Upper lobe of right lung (tissue), 1 donor: ENCODE measurements around the gene ASTN2. TPM values are rescaled to one million over a fixed set of nuclear protein-coding genes. Genes with fewer than 3 reads are reported as not detected.

Source experiments
- ATAC-seq: fragments of 200-7000 bp; cut with Tn5 transposase; one replicate; pipeline ENCODE4 v1.9.1; 2020; ENCODE audit warnings: mild to moderate bottlenecking, moderate library complexity
- DNase-seq: peaks from one replicate; pipeline ENCODE4 v3.0.0-alpha.2; 2020
- H3K27ac ChIP-seq: fragments of 200-600 bp; one replicate; pipeline ENCODE4 v1.8.0; 2022
- H3K27me3 ChIP-seq: fragments of 200-600 bp; one replicate; pipeline ENCODE4 v1.8.0; 2022; ENCODE audit warnings: mild to moderate bottlenecking
- H3K36me3 ChIP-seq: fragments of 200-600 bp; one replicate; pipeline ENCODE4 v1.8.0; 2022
- H3K4me1 ChIP-seq: fragments of 200-600 bp; one replicate; pipeline ENCODE4 v1.8.0; 2022
- H3K4me3 ChIP-seq: fragments of 200-600 bp; one replicate; pipeline ENCODE4 v1.8.0; 2022; ENCODE audit warnings: mild to moderate bottlenecking
- H3K9me3 ChIP-seq: fragments of 200-600 bp; one replicate; pipeline ENCODE4 v1.8.0; 2022
- CTCF ChIP-seq: fragments of 200-600 bp; IDR thresholded peaks from one replicate; pipeline ENCODE4 v1.8.0; 2022; ENCODE audit warnings: antibody characterized with exemption
- intact Hi-C: fragments of 100-400 bp; cut with DNase I; formaldehyde crosslinking; loops from one replicate; pipeline ENCODE4 v1.11.0; 2022
- total RNA-seq: library from RNA; stranded (reverse); fragmentation: NEBNext Ultra II Directional; extraction: Animal tissue kit (Norgen Biotek cat#: 25700); gene quantifications from one replicate; pipeline ENCODE4 v1.2.1, GENCODE V29; 2021
- donor health status: DM: no; HTN: yes; CAD: no; lungs with severe emphysema.

Gene ASTN2
- total RNA-seq, 1 donor from 2014 or later: 3.8 TPM

DNA sequence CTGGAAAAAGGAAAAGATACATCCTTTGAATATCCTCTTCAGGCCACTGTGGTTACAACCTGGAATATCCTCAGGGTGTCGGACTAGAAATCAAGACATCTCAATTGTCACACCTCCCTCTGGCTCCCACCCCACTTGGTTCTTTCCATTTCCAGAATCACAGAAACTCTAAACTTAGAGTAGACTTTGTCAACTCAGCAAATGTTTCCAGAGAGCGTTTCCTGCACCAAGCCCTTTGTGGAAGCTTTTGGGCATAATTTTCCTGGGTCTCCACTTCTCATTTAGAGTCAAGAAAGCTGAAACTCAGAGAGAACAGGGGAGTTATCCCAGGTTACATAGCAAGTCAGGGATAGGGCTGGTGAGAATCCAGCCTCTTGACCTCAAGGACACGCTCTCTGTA, 108.8 kb downstream of the ASTN2 start:
- H3K36me3 ChIP-seq: no peaks in the 10 kb centered on the region
- no peak overlapping the region for H3K27ac ChIP-seq
- ATAC-seq: no peak
- no peaks in the 10 kb centered on the region for H3K9me3 ChIP-seq
- no peak for TF ChIP-seq CTCF
- intact Hi-C loops: no loop called here
- no peaks in the 10 kb centered on the region for H3K27me3 ChIP-seq
- H3K4me1 ChIP-seq: no peaks in the 10 kb centered on the region
- DNase-seq: no peak
- no peak overlapping the region for H3K4me3 ChIP-seq

GRCh38 chr9:117305454-117305853, 109.4 kb downstream of the ASTN2 start:
- Histone ChIP-seq H3K4me3 (no peak overlapping the region), H3K4me1 (no peaks in the 10 kb centered on the region), H3K9me3 (no peaks in the 10 kb centered on the region), H3K36me3 (no peaks in the 10 kb centered on the region), H3K27me3 (no peaks in the 10 kb centered on the region), H3K27ac (no peak overlapping the region)
- no peak for DNase-seq
- TF ChIP-seq CTCF: no peak
- no peak for ATAC-seq
- intact Hi-C loops: no loop called here

DNA sequence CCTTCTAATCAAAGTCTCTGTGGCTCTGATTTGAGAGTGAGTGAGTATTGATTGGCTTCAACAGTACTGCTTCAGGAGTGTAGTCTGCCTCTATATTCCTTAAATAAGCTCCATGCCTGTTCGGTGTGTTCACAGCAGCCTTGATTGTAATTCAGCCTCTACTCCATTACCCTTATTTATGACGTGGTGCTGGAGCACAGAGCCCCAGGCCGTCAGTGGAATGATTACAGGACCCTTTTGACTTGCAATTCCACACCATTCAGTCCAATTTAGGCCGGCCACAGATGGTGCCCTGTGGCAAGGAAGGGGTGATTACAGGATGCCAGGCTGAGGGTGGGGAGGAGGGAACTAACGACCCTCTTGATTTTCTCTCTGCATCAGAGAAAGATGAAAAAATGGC, 110.3 kb downstream of the ASTN2 start:
- DNase-seq: no peak
- no peak for ATAC-seq
- Histone ChIP-seq H3K4me1 (no peaks in the 10 kb centered on the region), H3K9me3 (no peaks in the 10 kb centered on the region), H3K36me3 (no peaks in the 10 kb centered on the region), H3K27me3 (no peaks in the 10 kb centered on the region), H3K27ac (no peak overlapping the region), H3K4me3 (no peak overlapping the region)
- intact Hi-C loops: no loop called here
- TF ChIP-seq CTCF: no peak

DNA sequence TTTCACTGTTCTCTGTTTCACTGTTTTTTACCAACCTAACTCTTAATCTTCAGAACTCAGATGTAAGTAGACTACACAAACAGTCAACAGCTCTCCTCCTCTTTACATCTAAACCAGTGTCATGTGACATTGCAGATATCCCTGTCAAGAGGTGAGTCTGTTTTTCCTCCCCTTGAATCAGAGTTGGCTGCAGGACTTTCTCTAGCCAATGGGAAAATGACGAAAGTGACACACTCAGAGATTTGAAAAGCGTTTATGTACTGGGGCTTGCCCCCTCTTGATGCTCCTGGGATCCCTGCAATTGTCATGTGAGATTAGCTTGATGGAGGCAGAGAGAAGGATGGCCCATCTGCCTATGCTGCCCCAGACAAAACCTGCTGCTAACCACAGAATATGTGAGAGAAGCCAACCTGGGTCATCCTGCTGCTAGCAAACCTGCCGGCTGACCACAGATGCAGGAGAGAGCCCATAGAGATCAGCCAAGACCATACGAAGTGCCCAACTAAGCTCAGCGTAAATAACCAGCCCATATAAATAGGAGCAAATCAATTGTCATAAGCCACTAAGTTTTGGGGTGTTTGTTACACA, 111.1 kb downstream of the ASTN2 start:
- Histone ChIP-seq H3K9me3 (no peaks in the 10 kb centered on the region), H3K4me1 (no peaks in the 10 kb centered on the region), H3K4me3 (no peak overlapping the region), H3K27me3 (no peaks in the 10 kb centered on the region), H3K36me3 (no peaks in the 10 kb centered on the region), H3K27ac (no peak overlapping the region)
- DNase-seq (no peak), ATAC-seq (no peak)
- no peak for TF ChIP-seq CTCF
- intact Hi-C loops: no loop called here

DNA sequence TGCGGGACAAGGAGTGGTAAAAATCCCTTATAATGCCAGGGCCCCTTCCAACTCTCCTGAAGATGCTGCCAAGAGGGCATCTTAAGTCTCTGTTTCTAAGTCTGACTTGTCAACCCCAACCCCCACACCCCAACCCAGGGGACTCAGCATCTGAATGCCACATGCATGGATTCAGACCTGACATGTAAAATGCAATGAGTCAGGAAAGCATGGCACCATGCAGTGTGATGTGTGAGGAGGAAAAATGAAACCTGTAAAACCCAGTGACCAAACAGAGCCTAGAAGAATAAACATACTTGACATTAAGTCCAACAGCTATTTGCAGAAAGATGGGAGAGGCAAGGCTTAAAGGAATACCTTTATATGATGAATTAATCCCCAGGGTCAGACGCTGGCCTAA, 112.4 kb downstream of the ASTN2 start:
- no peaks in the 10 kb centered on the region for H3K9me3 ChIP-seq
- H3K4me3 ChIP-seq: no peak overlapping the region
- H3K27ac ChIP-seq: no peak overlapping the region
- H3K27me3 ChIP-seq: no peaks in the 10 kb centered on the region
- ATAC-seq: no peak
- intact Hi-C loops: no loop called here
- H3K4me1 ChIP-seq: no peaks in the 10 kb centered on the region
- TF ChIP-seq CTCF: no peak
- DNase-seq: no peak
- no peaks in the 10 kb centered on the region for H3K36me3 ChIP-seq
